GM19372 (cell line): ENCODE results near the gene CCIN.

Source experiments
- ATAC-seq: cut with Tn5 transposase; IDR thresholded peaks from one replicate; pipeline ENCODE4 v1.9.1; 2021; ENCODE audit warnings: mild to moderate bottlenecking, low read depth, moderate library complexity; ENCODE audit not compliant: unreplicated experiment

The CCIN gene

DNA sequence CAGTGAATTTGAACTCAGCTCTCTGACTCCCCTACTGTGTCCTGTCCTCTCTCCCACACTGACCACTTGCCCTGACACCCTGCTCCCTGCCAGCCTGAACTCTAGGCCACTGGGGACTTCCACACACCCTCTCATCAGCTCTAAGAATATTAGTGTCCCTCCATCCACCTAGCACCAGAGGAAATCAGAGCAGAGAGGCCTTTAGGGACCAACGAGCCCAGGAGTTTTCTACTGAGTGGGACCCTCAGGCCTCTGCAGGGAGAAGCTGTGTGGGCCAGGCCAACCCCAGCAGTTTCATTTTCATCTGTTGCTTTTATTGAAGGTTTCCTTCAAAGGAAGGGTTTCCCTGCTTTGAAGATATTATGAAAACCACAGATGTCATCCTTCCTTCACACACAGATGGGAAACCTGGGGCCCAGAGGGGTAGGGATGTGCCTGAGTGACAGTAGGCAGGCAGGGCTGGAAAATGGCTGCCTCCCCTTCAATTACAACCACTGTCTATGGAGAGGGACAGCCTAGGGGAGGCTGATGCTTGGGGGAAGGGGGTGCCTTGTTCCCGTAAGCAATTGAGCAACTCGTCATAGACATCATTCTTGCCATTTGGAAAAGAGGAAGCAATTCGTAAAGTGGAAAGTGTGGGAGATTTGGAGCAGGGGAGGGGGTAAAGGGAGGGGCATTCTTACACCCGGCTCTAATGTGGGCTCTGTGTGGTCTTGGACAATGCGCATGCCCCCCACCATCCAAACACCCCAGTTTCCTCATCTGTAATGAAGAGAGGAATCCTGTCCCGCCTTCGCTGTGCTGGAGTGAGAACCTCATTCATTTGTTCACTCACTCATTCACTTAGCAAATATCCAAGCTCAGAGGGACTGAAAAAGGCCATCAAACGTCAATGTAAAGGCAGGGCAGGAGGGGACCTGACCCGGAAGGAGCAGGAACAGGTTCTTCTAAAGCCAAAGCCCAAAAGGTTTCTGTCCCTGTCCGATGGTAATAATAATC, 28.8 kb upstream of the CCIN start:
- no peak for ATAC-seq

GRCh38 chr9:36141288-36141687, 27.9 kb upstream of the CCIN start:
- no peak for ATAC-seq

- ATAC-seq: no peak
Observed at GRCh38 chr9:36141761-36142160, 27.4 kb upstream of the CCIN start.

- no peak for ATAC-seq
Observed at GRCh38 chr9:36142510-36143244, 26.5 kb upstream of the CCIN start.

DNA sequence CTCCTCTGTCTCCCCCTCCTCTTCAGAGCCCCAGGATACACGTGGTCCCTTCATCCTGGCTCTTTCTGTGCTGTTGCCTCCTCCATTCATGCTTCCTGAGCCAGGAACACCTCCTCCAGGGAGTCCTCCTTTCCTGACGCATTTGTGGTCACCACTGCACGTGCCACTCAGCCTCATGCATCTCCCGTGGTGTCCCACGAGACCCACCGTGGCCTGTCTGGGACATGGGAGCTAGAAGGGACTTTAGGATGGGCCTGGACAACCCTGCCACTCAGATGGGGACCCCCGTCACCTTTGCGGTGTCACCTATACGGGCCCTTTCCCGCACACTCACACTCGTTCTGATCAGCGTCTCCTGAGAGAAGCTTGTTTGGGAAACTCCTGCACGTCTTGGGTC, 25.9 kb upstream of the CCIN start:
- no peak for ATAC-seq

- ATAC-seq: no peak
Observed at GRCh38 chr9:36144309-36145232, 24.6 kb upstream of the CCIN start.

- ATAC-seq: no peak
Observed at GRCh38 chr9:36145970-36146369, 23.2 kb upstream of the CCIN start.

GRCh38 chr9:36146651-36147050, 22.5 kb upstream of the CCIN start:
- ATAC-seq: no peak

DNA sequence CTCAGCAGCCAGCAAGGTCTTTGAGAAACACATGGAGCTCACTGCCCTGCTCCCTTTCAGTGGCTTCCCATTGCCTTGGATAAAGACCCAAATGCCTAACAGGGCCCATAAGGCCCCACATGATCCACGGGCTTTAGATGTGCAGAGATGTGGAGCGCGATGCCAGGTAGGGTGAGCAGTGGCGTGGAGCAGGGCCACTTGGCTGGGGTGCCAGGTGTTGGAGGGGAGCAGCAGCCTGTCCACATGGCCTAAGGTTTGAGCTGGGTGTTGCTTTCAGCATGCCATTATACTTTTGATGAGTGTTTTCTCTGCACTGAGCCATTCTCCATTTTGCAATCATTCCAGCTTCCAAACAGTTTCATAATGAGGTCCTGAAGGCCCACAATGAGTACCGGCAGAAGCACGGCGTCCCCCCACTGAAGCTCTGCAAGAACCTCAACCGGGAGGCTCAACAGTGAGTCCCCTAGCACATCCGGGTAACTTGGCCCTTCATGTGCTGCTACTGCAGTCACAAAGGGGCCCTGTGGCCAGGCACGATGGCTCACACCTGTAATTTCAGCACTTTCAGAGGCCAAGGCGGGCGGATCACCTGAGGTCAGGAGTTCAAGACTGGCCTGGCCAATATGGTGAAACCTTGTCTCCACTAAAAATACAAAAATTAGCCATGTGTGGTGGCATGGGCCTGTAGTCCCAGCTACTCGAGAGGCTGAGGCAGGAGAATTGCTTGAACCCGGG, 21.6 kb upstream of the CCIN start:
- ATAC-seq: no peak

GRCh38 chr9:36148311-36149051, 20.7 kb upstream of the CCIN start:
- no peak for ATAC-seq

DNA sequence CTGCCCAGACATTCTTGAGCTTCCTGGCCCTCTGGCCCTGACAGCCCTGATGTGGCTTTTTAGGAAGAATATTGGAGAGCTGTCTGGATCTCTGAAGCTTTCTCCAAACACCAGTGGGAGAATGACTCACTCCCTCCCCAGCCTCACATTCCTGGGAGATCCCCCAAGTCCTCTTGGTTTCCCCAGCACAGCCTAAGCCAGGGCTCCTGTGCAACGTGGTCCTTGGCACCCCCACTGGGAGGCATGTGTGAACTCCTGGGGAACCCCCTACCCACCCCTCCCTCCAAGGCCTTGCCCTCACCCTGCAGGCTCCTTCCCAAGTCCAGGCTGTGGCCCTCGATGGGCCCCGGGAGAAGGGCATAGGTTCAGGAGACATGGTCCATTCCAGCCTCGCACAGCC, 20.0 kb upstream of the CCIN start:
- no peak for ATAC-seq

DNA sequence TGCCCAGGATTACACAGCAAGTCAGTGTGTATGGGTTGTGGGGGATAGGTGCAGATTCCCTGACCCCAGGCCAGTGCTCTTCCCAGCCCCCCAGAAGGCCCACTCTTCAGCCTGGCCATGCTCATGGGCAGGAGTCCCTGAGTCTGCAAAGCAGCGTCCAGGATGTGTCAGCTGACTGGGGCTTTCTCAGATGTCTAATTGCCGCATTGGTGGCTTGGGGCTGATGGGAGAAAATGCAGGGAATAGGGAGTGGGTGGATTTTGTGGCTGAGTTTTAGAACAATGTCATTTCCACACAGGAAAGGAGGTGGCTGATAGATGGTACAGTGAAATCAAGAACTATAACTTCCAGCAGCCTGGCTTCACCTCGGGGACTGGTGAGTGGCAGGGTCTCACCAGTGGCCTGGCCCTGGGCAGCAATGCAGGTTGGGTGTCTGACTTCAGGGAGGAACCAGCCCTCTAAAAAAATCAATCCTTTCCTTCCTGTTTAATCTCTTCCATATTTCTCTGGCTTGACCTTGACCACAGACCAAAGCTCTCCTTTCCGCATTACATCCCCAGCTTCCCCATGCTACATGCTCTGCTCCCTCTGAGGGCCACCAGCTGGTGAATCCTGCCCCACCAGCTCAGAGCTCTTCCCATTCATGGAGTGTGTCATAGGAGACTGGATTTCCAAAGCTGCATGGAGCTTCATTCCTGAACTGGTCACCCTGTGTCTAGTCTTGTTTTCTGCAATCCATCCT, 18.4 kb upstream of the CCIN start:
- ATAC-seq: no peak

- ATAC-seq: peak; percentile 69
Observed at GRCh38 chr9:36151316-36152210, 17.6 kb upstream of the CCIN start.

DNA sequence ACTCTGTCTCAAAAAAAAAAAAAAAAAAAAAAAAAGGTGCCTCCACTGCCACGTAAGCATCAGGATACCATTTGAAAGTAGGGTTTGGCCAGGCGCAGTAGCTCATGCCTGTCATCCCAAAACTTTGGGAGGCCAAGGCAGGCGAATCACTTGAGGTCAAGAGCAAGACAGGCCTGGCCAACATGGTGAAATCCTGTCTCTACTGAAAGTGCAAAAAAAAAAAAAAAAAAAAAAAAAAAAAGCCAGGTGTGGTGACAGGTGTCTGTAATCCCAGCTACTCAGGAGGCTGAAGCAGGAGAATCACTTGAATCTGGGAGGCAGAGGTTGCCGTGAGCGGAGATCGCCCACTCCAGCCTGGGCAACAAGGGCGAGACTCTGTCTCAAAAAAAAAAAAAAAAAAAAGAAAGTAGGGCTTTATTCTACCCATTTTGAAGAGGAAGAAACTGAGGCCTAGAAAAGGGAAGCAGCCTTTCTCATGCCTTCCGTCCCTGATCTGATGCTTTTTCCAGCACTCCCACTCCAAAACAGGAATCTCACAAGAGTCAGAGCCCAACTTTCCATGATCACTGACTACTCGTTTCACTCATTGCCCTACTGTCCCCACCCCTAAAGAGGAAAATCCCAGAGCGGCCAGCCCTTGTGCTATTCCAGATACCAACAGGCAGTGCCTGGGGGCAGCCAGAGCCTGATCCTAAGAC, 16.3 kb upstream of the CCIN start:
- ATAC-seq: no peak

DNA sequence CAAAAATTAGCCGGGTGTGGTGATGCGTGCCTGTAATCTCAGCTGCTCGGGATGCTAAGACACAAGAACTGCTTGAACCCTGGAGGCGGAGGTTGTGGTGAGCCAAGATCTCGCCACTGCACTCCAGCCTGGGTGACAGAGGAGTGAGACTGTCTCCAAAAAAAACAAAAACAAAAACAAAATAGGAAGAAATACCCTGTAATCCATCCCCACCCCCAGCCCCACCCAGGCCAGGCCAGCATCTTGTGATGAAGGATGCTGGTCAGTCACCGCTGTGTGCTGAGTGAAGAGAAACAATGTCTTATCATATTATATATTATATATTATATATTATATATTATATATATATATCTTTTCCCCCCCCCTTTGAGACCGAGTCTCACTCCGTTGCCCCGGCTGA, 15.4 kb upstream of the CCIN start:
- ATAC-seq: no peak

GRCh38 chr9:36154331-36154952, 14.7 kb upstream of the CCIN start:
- no peak for ATAC-seq

GRCh38 chr9:36156116-36156515, 13.1 kb upstream of the CCIN start:
- no peak for ATAC-seq
